LNCAP (cell line): Measurements from ENCODE around the gene GRIN2C.

Experiments
- TF ChIP-seq, protein P1 (sequence below): fragments of 450-650 bp; IDR thresholded peaks from 2 replicates; pipeline ENCODE4 v1.5.1; 2017; ENCODE audit warnings: mild to moderate bottlenecking

Gene GRIN2C

GRCh38 chr17:74858672-74859458, 820 bp downstream of the GRIN2C start:
- TF ChIP-seq, protein P1, sequence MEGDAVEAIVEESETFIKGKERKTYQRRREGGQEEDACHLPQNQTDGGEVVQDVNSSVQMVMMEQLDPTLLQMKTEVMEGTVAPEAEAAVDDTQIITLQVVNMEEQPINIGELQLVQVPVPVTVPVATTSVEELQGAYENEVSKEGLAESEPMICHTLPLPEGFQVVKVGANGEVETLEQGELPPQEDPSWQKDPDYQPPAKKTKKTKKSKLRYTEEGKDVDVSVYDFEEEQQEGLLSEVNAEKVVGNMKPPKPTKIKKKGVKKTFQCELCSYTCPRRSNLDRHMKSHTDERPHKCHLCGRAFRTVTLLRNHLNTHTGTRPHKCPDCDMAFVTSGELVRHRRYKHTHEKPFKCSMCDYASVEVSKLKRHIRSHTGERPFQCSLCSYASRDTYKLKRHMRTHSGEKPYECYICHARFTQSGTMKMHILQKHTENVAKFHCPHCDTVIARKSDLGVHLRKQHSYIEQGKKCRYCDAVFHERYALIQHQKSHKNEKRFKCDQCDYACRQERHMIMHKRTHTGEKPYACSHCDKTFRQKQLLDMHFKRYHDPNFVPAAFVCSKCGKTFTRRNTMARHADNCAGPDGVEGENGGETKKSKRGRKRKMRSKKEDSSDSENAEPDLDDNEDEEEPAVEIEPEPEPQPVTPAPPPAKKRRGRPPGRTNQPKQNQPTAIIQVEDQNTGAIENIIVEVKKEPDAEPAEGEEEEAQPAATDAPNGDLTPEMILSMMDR = no peak

DNA sequence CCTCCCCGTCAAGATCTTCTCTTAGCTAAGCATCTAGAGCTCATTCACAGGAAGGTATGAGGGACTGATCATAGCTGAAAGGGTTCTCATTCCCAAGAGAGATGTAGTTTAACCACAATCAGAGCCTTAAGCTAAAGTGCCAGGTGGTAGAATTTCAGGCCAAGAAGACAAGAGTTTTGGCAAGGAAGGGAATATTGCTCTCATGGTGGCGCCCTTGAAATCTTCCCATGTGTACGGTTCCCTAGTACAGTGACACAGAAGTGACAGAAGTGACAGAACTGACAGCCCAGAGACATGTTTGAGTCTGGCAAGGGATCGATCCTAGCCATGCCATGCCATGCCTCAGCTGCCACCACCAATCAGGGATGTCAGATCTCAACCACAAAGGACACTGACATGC, 2.5 kb downstream of the GRIN2C start:
- TF ChIP-seq, protein P1 = no peak

DNA sequence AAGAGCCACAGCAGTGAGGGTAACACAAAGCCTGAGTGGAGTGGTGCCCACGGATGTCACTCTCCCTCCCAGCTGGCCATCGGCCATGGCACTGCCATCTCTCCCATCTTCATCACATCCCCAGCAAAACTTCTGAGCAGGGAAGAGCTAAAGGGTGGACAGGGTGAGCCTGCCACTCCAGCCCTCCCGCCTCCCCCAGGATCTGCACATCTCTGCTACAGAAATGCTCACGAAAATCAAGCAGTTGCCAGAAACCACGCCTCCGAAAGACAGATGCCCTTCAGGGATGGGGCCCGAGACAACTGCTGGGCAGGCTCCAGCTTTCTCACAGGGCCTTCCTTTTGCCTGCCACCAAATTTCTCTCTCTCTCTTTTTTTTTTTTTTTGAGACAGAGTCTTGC, 3.6 kb downstream of the GRIN2C start:
- TF ChIP-seq, protein P1 = no peak

- TF ChIP-seq, protein P1 = no peak
These were observed 4.4 kb downstream of the GRIN2C start for GRCh38 chr17:74855323-74855722.

GRCh38 chr17:74854792-74855191, 4.9 kb downstream of the GRIN2C start:
- TF ChIP-seq, protein P1 = no peak

DNA sequence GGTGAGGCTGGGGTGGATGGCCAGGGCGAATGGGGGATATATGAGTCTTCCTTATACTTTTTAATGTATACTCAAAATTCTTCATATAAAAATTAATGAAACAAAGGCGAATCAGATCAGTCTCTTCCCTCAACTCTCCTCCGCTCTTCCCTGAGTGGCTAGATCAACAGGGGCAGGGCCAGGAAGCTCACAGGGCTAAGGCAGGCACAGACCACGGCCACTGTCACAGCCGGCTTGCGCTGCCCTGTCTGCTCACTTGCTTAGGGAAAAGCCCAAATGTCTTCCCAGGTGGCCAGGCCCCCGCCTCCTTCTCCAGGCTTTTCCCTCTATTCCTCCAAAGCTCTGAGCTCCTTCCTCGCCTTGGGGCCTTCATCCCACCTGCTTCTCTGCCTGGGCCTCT, 6.0 kb downstream of the GRIN2C start:
- TF ChIP-seq, protein P1 = no peak

DNA sequence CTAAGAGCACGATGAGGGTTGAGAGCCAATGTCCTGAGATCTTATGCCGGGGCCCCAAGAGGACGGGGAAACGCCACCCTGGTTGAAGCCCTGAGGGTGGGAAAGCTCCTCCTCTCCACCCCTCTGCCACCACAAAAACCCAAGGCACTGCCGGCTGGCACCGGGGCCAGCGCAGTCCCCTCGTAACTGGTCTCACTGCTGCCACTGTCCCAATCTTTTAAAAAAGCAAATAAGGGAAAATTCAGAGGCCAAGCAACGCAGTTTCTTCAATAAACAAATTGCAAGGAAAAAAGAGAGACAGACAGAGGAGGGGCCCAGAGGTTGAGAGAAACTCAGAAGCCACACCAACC, 6.7 kb downstream of the GRIN2C start:
- TF ChIP-seq, protein P1 = no peak
